ENCODE measurements around the gene GSG1L. TPM values are rescaled to one million over a fixed set of nuclear protein-coding genes. Genes with fewer than 3 reads are reported as not detected.

The GSG1L gene
- total RNA-seq, 1 donor from 2014 or later = not detected

DNA sequence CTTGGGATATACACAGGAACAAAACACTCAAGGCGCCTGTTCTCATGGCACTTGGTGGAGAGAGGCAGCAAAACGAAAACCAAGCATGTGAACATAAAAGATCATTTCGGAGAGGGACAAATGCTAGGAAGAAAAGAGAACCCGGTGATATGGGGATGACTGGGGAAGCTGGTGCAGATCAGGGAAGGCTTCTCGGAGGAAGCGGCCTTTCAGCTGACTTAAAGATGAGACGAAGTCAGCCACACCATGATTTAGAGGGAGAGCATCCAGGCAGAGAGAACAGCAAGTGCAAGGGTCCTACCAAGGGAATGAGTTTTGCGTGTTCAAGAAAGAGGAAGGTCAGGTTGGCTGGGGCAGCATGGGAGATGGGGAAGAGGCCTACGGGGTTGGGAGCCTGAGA lies 262.7 kb downstream of the GSG1L start:
- ATAC-seq (ENCODE audit: poor library complexity) (no peak), DNase-seq (no peak)
- intact Hi-C loops (cut with DNase I) = no loop called here

GRCh38 chr16:27799896-27800295 lies 263.6 kb downstream of the GSG1L start:
- intact Hi-C loops (cut with DNase I) = no loop called here
- no peak for DNase-seq
- no peak for ATAC-seq (ENCODE audit: poor library complexity)

DNA sequence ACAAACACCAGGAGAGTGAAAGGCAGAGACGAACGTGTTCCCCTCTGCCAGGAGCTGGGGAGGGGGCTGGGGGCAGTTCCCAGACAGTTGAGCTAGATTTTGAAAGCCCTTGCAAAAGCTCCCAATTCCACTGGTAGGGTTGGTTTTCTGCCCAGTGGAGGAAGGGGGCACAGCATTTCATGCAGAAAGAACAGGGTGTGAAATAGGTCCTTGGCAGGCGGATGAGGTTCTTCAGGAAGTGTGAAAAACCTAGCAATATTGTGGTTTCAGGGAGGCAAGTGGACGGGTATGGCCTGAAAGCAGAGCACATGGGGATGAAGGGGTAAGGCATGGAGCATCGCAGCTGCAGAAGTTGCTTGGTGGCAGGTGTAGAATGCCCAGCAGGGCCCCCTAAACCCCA lies 265.3 kb downstream of the GSG1L start:
- ATAC-seq (ENCODE audit: poor library complexity) = no peak
- intact Hi-C loops (cut with DNase I) = no loop called here

GRCh38 chr16:27795992-27796614 lies 267.4 kb downstream of the GSG1L start:
- intact Hi-C loops (cut with DNase I) = no loop called here
- ATAC-seq (ENCODE audit: poor library complexity) = no peak
- DNase-seq = peak; percentile 70

More for the DNA sequence above, 265.3 kb downstream of the GSG1L start:
- DNase-seq = no peak

DNA sequence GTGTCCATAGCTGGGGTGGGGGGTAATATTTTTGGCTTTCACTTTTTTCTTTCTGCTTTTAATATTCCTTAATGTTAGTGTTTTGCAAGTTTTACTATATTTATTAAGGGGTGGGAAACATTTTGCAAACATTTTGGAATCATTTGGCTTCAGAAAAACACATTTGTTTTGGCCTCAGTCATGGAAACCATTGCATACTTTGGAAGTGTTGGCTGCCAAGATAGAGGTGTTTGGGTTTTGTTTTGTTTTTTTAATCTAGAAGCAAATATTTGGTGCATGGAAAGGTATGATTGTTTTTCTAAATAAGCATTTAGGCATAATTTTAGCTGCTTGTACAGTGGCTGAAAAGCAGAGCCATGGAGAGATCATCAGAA lies 270.3 kb downstream of the GSG1L start:
- DNase-seq = no peak
- intact Hi-C loops (cut with DNase I) = no loop called here

DNA sequence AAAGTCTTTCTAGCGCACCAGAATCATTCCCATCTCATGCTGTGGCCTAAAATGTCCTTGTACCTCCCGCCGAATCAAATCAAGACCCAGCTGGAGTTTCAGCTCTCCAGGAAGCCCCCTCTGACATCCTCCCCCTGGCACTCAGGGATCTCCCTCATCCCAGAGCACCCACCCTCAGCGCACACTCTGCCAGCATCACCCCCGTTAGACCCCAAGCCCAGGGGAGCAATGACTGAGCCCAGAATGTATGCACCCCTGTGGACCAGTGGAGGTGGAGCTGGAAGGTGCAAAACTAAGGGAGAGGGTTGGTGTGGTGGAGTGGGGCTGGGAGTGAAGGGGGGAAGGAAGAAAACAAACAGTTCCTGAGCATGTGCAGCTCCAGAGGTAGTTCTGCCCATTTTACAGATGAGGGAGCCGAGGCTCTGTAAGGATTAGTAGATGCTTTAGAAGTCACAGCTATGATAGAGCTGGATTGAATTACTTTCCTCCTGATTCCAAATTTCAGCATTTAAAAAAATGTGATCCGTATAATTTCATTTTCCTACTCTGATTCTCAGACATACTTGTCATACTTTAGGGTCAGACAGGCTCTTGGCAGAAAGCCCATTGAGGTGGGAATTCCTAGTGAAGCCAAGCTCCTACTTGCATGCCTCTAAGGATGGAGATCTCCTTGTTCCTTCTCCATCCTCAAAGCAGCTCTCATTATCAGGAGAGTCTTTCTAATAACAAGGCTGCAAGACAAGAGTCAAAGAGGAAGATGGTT lies 270.8 kb downstream of the GSG1L start:
- intact Hi-C loops (cut with DNase I) = no loop called here
- ATAC-seq (ENCODE audit: poor library complexity) (no peak), DNase-seq (no peak)

More for the DNA sequence above, 270.3 kb downstream of the GSG1L start:
- ATAC-seq (ENCODE audit: poor library complexity) = no peak

DNA sequence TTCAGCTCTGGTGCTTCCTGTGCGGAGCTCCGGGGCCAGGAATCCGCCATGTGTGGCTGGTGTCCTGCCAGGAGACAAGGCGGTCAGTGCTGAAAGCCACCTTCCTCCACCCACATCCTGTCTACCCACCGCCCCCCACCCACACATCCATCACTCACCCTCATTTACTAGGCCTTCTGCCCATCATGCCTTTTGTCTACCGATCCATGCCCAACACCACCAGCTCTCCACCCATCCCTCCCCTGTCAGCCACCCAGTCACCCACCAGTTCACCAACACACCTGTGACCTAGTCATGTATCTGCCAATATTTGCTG lies 272.2 kb downstream of the GSG1L start:
- intact Hi-C loops (cut with DNase I) = no loop called here
- ATAC-seq (ENCODE audit: poor library complexity) (no peak), DNase-seq (no peak)

GRCh38 chr16:27790546-27791403 lies 272.7 kb downstream of the GSG1L start:
- intact Hi-C loops (cut with DNase I) = no loop called here
- ATAC-seq (ENCODE audit: poor library complexity) (no peak), DNase-seq (no peak)

GRCh38 chr16:27789595-27790241 lies 273.8 kb downstream of the GSG1L start:
- no peak for DNase-seq
- intact Hi-C loops (cut with DNase I) = no loop called here
- no peak for ATAC-seq (ENCODE audit: poor library complexity)

DNA sequence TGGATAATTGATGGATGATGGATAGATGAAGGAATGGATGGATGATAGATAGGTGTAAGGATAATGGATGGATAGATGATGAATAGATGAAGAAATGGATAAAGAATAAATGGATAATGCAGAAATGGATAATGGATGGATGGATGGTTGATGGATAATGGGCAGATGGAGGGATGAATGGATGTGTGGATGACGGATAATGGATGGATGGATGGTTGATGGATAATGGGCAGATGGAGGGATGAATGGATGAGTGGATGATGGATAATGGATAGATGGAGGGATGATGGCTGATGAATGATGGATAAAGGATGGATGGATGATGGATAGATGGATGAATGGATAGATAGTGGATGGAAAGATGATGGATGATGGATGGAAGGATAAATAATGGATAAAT lies 274.4 kb downstream of the GSG1L start:
- intact Hi-C loops (cut with DNase I) = no loop called here
- no peak for DNase-seq
- no peak for ATAC-seq (ENCODE audit: poor library complexity)

- intact Hi-C loops (cut with DNase I) = no loop called here
- DNase-seq = no peak
- no peak for ATAC-seq (ENCODE audit: poor library complexity)
These were observed 275.8 kb downstream of the GSG1L start for GRCh38 chr16:27787665-27788064.

GRCh38 chr16:27786923-27787625 lies 276.4 kb downstream of the GSG1L start:
- ATAC-seq (ENCODE audit: poor library complexity) = no peak
- intact Hi-C loops (cut with DNase I) = no loop called here
- DNase-seq = no peak

DNA sequence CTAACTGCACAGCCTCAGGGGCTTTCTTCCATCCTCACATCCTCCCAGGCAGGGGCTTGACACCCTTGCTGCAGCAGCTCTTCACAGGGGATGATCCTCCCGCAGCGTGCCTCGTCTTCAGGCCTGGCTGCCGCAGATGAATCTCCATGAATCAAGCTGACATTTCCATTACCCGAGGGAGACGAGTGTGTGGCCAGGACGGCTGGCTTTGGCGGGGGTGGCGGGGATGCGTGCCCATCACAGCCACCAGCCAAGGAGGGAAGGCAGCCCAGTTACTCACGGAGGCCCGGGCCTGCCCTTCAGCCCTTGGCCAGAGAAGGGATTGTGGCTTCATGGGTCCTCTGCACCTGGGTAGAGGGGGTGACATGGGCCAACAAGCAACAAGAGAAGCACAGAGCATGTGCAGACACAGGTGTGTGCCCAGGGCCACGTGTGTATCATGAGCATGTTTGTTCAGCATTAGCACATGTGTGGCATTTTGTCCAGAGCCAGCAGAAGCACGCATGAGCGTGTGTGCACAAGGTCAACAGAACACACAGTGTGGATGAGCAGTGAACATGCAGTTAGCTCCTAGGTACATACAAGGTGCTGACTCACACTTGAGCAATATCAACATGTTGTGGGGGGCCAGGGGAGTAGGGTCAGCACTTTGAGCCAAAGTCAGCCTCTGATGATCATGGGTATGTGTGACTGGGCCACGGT lies 277.1 kb downstream of the GSG1L start:
- no peak for ATAC-seq (ENCODE audit: poor library complexity)
- intact Hi-C loops (cut with DNase I) = no loop called here
- peak; percentile 20 for DNase-seq

- DNase-seq (no peak), ATAC-seq (ENCODE audit: poor library complexity) (no peak)
- intact Hi-C loops (cut with DNase I) = no loop called here
These were observed 278.2 kb downstream of the GSG1L start for GRCh38 chr16:27785307-27785678.

- DNase-seq (peak; percentile 17), ATAC-seq (ENCODE audit: poor library complexity) (no peak)
- intact Hi-C loops (cut with DNase I) = no loop called here
These were observed 278.9 kb downstream of the GSG1L start for GRCh38 chr16:27784351-27785306.

DNA sequence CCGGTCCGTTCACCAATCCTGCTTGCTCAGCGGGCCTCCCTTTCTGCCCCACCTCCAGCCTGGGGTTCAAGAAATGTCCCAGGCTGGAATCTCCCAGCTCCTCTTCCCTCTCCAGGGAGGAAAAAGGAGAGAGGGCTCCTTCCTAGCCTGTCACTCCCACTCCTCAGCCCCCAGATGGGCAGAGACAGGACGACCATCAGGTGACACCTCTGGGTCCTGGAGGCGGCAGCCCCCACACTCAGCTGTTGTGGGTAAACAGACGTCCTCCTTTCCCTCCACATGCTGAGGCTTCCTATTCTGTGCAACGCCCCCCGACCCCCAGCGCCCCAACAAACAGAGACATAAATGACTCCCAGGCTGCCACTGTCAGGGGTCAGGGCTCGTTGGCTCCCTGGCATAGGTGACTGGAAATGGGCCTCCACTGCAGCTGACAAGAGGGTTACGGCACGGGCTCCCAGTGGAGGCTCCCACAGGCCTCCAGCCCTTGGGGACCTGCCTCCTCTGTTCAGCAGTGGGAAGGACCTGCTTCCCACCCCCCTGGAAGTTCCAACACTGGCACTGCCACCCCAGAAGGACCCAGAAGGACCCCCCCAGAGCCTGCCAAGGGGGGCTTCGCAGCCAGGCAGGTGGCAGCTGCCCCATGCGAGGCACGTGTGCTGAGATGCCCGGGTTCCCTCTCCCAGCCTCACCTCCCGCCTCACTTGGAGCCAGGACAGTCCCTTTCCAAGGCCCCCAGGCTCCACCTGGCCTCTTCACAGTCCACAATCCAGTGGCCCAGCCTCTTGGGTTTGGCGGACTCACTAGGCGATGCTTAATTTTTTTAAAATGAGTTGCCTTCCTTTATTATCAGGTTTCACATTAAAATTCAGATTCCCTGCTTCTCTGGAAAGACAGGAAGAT lies 281.3 kb downstream of the GSG1L start:
- DNase-seq (peak; percentile 27), ATAC-seq (ENCODE audit: poor library complexity) (no peak)
- intact Hi-C loops (cut with DNase I) = no loop called here
